Esophagus muscularis mucosa (tissue), 4 donors: ENCODE results near the gene ZNF135.

Experiments
- CTCF ChIP-seq, 3 experiments: fragments of 200-600 bp in 2 of 3; fragments of 450-650 bp in 1 of 3; sonication (generic) in 2 of 3; IDR thresholded peaks; one replicate each; pipeline ENCODE4 v1.5.1; 2017 to 2019; ENCODE audit warnings: antibody characterized with exemption in 3 of 3, mild to moderate bottlenecking in 2 of 3, moderate library complexity in 1 of 3
- EP300 ChIP-seq: sonication (generic); formaldehyde crosslinking; IDR thresholded peaks from one replicate; pipeline ENCODE4 v1.6.1; 2017; ENCODE audit warnings: antibody characterized with exemption
- POLR2A ChIP-seq: fragments of 450-650 bp; IDR thresholded peaks from one replicate; pipeline ENCODE4 v1.6.1; 2017; ENCODE audit warnings: antibody characterized with exemption, moderate library complexity, mild to moderate bottlenecking, low read depth
- POLR2AphosphoS5 ChIP-seq, 2 donors: sonication (generic); formaldehyde crosslinking; IDR thresholded peaks; one replicate each; pipeline ENCODE4 v1.6.1; 2017; ENCODE audit warnings: antibody characterized with exemption in 2 of 2

- no peak for TF ChIP-seq POLR2A
- TF ChIP-seq CTCF (IDR thresholded peaks at IDR 0.05) = no peak
- TF ChIP-seq EP300 = no peak
- TF ChIP-seq POLR2AphosphoS5 (IDR thresholded peaks at IDR 0.05) = peak; percentile 67 to 79
These were observed 49.3 kb upstream of the ZNF135 start for GRCh38 chr19:58009666-58010301.
